ENCODE results near the gene IL17RA. TPM values are rescaled to one million over a fixed set of nuclear protein-coding genes. Genes with fewer than 3 reads are reported as not detected.

The IL17RA gene
- total and polyA plus RNA-seq, 2 experiments from 2014 or later, result 8.4 to 14.6 TPM

- no peak for DNase-seq (ENCODE audit: low spot score)
- no peaks in the 10 kb centered on the region for H3K9me3 ChIP-seq (ENCODE audit: low read depth)
- H3K4me1 ChIP-seq (ENCODE audit: insufficient read depth), result no peaks in the 10 kb centered on the region
- H2AFZ ChIP-seq, result no peak overlapping the region
- no peak overlapping the region for H3K4me3 ChIP-seq
- no peaks in the 10 kb centered on the region for H3K9me2 ChIP-seq (replicated peaks; ENCODE audit: insufficient read depth)
- H3K79me2 ChIP-seq, result no peaks in the 10 kb centered on the region
- TF ChIP-seq CTCF (IDR thresholded peaks at IDR 0.05; ENCODE audit: poor library complexity) (no peak), EZH2phosphoT487 (IDR thresholded peaks at IDR 0.05; ENCODE audit: low read depth, severe bottlenecking, unreplicated experiment) (no peak), EZH2 (IDR thresholded peaks at IDR 0.05; ENCODE audit: borderline replicate concordance) (no peak)
- no peaks in the 10 kb centered on the region for H4K20me1 ChIP-seq (ENCODE audit: insufficient read depth, poor library complexity, severe bottlenecking)
- no peak overlapping the region for H3K27ac ChIP-seq
- H3K27me3 ChIP-seq, result no peaks in the 10 kb centered on the region
- no peak overlapping the region for H3K4me2 ChIP-seq
- no peaks in the 10 kb centered on the region for H3K36me3 ChIP-seq (replicated peaks; ENCODE audit: insufficient read depth, low read depth)
- 81% methylated on average over 12 of the region's 15 CpGs for WGBS (ENCODE audit: low lambda C conversion rate, missing lambda C conversion rate)
These were observed 50.5 kb downstream of the IL17RA start for GRCh38 chr22:17135153-17135760.

DNA sequence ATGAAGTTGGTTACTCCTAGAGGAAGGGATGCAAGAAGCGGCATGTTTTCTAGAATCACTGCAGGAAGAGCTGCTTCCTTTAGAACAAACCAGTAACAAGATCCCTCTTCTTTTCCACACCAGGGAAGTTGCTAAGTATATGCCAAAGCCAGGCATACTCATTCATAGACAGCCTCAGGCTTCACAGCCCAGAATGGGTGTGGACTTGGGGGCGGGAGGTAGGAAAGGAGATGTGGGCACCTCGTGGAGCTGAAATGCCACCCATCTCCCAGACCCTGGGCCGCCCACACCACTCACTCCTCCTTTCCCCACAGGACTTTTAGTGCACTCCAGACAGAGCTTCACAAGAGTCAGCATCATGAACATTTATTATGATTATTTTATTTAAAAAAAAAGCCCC lies 52.4 kb downstream of the IL17RA start:
- DNase-seq (ENCODE audit: low spot score), result no peak
- H3K36me3 ChIP-seq (replicated peaks; ENCODE audit: insufficient read depth, low read depth), result no peaks in the 10 kb centered on the region
- no peak overlapping the region for H3K4me3 ChIP-seq

DNA sequence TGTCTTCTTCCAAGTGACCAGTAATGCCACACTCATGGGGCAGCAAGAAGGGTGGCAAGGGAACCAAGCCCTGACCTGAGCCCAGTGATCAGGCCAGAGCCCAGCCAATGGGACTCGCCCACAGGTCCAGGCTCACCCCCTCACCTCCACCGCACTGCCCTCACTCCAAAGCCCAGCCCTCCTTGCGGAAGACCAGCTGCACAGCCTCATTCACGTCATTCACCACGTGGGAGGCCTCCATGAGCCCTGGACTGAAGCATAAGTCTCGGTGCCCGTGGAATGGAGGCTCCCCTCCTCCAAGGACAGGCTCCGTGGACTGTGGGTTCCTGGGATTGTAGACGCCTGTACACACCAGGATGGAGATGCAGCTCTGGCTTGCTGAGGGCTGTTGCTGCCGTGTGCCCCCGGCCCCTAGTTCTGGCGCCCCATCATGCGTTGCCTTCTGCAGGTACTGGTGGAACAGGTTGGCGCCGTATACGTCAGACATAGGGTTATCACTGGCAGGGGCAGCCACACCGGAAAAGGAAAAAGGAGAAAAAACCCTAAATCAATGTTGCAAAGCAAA lies 53.1 kb downstream of the IL17RA start:
- Histone ChIP-seq H4K20me1 (ENCODE audit: insufficient read depth, poor library complexity, severe bottlenecking) (no peaks in the 10 kb centered on the region), H3K9me3 (ENCODE audit: low read depth) (no peaks in the 10 kb centered on the region), H3K27ac (no peak overlapping the region), H3K9me2 (replicated peaks; ENCODE audit: insufficient read depth) (no peaks in the 10 kb centered on the region), H3K4me3 (no peak overlapping the region), H3K4me2 (no peak overlapping the region), H3K36me3 (replicated peaks; ENCODE audit: insufficient read depth, low read depth) (no peaks in the 10 kb centered on the region), H3K4me1 (ENCODE audit: insufficient read depth) (no peaks in the 10 kb centered on the region), H3K27me3 (no peaks in the 10 kb centered on the region), H2AFZ (no peak overlapping the region), H3K79me2 (no peaks in the 10 kb centered on the region)
- TF ChIP-seq EZH2 (IDR thresholded peaks at IDR 0.05; ENCODE audit: borderline replicate concordance), result no peak
- TF ChIP-seq CTCF (IDR thresholded peaks at IDR 0.05; ENCODE audit: poor library complexity), result no peak
- TF ChIP-seq EZH2phosphoT487 (IDR thresholded peaks at IDR 0.05; ENCODE audit: low read depth, severe bottlenecking, unreplicated experiment), result no peak
- DNase-seq (ENCODE audit: low spot score), result no peak
- 93% methylated on average over 17 of the region's 17 CpGs for WGBS (ENCODE audit: low lambda C conversion rate, missing lambda C conversion rate)

More for the DNA sequence above, 52.4 kb downstream of the IL17RA start:
- TF ChIP-seq EZH2phosphoT487 (IDR thresholded peaks at IDR 0.05; ENCODE audit: low read depth, severe bottlenecking, unreplicated experiment) (no peak), EZH2 (IDR thresholded peaks at IDR 0.05; ENCODE audit: borderline replicate concordance) (no peak), CTCF (IDR thresholded peaks at IDR 0.05; ENCODE audit: poor library complexity) (no peak)
- H4K20me1 ChIP-seq (ENCODE audit: insufficient read depth, poor library complexity, severe bottlenecking), result no peaks in the 10 kb centered on the region
- H3K27me3 ChIP-seq, result no peaks in the 10 kb centered on the region
- H3K9me2 ChIP-seq (replicated peaks; ENCODE audit: insufficient read depth), result no peaks in the 10 kb centered on the region
- no peaks in the 10 kb centered on the region for H3K4me1 ChIP-seq (ENCODE audit: insufficient read depth)
- H3K4me2 ChIP-seq, result no peak overlapping the region
- 92% methylated on average over 4 of the region's 4 CpGs for WGBS (ENCODE audit: low lambda C conversion rate, missing lambda C conversion rate)
- no peak overlapping the region for H3K27ac ChIP-seq
- no peaks in the 10 kb centered on the region for H3K79me2 ChIP-seq
- H3K9me3 ChIP-seq (ENCODE audit: low read depth), result no peaks in the 10 kb centered on the region
- no peak overlapping the region for H2AFZ ChIP-seq

Measured in hepatocyte (in vitro differentiated cells).